GM12874 (cell line): Measurements from ENCODE around the gene BRCA2.

ENCODE experiments used
- TF ChIP-seq, protein P1 (sequence below): IDR thresholded peaks from 2 replicates; pipeline ENCODE4 v1.5.1; 2011; ENCODE audit warnings: low read depth, mild to moderate bottlenecking, control low read depth, low read length, moderate library complexity; ENCODE audit not compliant: insufficient read depth

The BRCA2 gene

DNA sequence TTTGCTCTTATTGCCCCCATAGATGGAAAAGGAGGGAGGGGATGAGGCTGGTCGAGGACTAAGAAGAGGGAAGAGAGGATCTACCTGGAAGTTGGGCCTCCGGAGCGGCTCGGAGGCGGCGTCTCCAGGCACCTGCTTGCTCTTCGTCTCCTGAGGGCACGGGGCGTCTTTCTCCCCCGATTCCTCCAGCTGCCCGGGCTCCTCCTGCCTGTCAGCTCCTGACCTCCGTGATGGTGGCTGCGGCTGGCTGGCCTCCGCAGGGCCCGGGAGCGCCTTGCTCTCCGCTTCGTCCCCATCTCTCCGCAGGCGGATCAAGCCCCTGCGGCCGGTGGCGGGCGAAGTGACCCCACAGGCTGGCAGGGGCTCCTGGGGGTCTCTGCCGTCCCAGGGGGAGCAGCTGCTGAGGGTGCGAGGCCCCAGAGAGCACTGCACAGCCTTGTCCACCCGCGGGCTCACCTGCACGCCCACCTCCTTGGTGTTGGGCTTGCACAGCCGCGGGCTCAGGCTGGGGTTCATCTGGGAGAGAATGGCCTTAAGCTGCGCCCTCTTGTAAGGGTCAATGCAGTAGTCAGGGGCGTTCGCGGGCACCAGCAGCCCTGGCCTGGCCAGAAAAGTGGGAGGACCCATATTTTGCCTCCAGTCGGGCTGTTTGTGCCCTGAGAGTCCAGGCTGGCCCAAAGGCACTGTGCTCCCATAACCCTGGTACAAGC is 4.0 kb upstream of the BRCA2 start:
- TF ChIP-seq, protein P1, sequence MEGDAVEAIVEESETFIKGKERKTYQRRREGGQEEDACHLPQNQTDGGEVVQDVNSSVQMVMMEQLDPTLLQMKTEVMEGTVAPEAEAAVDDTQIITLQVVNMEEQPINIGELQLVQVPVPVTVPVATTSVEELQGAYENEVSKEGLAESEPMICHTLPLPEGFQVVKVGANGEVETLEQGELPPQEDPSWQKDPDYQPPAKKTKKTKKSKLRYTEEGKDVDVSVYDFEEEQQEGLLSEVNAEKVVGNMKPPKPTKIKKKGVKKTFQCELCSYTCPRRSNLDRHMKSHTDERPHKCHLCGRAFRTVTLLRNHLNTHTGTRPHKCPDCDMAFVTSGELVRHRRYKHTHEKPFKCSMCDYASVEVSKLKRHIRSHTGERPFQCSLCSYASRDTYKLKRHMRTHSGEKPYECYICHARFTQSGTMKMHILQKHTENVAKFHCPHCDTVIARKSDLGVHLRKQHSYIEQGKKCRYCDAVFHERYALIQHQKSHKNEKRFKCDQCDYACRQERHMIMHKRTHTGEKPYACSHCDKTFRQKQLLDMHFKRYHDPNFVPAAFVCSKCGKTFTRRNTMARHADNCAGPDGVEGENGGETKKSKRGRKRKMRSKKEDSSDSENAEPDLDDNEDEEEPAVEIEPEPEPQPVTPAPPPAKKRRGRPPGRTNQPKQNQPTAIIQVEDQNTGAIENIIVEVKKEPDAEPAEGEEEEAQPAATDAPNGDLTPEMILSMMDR, result no peak

DNA sequence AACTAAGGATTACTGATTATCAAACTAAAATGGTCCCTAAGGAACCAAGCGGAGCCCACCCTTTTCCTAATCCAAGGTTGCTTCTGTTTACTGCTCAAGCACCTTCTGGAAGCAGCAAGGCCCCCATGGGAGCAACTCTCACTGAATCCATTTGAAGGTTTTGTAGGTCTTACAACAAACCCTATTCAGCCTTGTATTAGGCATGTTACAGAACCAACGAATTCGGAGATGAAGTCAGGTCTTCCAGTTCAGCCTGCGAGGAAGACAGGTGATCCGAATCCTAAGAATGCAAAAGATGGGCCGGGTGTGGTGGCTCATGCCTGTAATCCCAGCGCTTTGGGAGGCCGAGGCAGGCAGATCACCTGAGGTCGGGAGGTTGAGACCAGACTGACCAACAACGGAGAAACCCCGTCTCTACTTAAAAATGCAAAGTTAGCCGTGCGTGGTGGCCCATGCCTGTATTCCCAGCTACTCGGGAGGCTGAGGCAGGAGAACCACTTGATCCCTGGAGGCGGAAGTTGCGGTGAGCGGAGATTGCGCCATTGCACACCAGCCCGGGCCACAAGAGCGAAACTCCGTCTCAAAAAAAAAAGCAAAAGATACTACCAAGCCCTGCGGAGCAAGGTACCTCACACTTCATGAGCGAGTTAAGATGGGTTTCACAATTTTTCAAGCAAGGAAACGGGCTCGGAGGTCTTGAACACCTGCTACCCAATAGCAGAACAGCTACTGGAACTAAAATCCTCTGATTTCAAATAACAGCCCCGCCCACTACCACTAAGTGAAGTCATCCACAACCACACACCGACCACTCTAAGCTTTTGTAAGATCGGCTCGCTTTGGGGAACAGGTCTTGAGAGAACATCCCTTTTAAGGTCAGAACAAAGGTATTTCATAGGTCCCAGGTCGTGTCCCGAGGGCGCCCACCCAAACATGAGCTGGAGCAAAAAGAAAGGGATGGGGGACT is 754 bp upstream of the BRCA2 start:
- TF ChIP-seq, protein P1, result no peak

DNA sequence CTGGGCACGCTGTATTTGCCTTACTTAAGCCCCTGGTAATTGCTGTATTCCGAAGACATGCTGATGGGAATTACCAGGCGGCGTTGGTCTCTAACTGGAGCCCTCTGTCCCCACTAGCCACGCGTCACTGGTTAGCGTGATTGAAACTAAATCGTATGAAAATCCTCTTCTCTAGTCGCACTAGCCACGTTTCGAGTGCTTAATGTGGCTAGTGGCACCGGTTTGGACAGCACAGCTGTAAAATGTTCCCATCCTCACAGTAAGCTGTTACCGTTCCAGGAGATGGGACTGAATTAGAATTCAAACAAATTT is 676 bp downstream of the BRCA2 start:
- TF ChIP-seq, protein P1, result no peak

DNA sequence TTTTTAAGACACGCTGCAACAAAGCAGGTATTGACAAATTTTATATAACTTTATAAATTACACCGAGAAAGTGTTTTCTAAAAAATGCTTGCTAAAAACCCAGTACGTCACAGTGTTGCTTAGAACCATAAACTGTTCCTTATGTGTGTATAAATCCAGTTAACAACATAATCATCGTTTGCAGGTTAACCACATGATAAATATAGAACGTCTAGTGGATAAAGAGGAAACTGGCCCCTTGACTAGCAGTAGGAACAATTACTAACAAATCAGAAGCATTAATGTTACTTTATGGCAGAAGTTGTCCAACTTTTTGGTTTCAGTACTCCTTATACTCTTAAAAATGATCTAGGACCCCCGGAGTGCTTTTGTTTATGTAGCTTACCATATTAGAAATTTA is 1.2 kb downstream of the BRCA2 start:
- TF ChIP-seq, protein P1, result no peak

DNA sequence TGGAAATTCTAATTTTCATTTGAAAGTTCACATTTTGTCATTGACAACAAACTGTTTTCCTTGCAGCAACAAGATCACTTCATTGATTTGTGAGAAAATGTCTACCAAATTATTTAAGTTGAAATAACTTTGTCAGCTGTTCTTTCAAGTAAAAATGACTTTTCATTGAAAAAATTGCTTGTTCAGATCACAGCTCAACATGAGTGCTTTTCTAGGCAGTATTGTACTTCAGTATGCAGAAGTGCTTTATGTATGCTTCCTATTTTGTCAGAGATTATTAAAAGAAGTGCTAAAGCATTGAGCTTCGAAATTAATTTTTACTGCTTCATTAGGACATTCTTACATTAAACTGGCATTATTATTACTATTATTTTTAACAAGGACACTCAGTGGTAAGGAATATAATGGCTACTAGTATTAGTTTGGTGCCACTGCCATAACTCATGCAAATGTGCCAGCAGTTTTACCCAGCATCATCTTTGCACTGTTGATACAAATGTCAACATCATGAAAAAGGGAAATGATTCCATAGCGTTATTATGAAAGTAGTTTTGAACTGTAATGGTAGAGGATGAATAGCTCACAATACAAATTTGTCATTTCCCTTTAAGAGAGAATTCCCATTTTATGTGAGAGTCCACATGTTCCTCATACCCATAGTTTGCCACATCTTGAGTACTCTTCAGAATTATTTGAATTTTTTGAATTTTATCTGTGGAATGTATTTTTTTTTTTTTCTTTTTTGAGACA is 2.6 kb downstream of the BRCA2 start:
- TF ChIP-seq, protein P1, result no peak

DNA sequence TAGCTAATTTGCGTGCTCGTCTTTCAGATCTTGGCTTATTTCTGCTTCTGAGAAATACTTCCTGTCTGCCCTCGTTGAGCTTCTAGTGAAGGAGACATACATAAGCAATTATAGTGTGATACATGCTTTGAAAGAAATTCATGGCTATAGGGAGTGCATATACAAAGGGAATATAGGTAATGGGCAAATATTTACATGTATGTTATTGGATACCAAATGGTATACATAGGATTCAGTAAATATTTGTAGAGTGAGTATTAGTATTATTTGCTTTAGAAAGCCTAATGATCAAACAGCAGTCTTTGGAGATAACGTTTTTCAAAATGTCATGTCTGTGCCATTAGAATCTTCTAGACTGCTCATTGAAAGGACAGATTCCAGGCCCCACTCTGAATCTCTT is 5.2 kb downstream of the BRCA2 start:
- TF ChIP-seq, protein P1, result no peak

DNA sequence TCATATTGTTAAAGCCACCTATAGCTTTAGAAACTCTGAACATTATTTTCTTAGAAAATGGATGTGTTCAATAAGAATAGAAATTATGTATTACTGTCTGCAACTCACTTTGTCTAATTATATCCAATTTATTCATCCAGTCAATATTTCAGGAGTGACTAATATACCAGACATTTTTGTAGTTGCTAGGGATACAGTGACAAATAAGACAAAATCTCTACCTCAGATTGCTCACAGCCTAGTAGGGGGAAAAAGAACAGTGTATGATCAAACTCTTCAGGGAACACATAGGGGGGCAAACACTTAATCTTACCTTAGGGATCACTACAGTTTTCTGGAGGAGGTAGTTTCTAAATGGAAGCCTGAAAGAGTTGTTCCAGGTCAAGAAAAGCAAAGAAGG is 8.6 kb downstream of the BRCA2 start:
- TF ChIP-seq, protein P1, result no peak
